Glomerular visceral epithelial cell (primary cell): ENCODE measurements around the gene NXPH4.

Experiments used
- DNase-seq: peaks from one replicate; pipeline ENCODE4 v3.0.0-alpha.2; 2016; ENCODE audit errors: extremely low spot score

NXPH4 gene

GRCh38 chr12:57183939-57184725 is 32.5 kb upstream of the NXPH4 start:
- DNase-seq: no peak

GRCh38 chr12:57185403-57185802 is 31.2 kb upstream of the NXPH4 start:
- no peak for DNase-seq

- no peak for DNase-seq
Observed at GRCh38 chr12:57185906-57186508, 30.6 kb upstream of the NXPH4 start.

- no peak for DNase-seq
Observed at GRCh38 chr12:57187222-57188089, 29.1 kb upstream of the NXPH4 start.

- DNase-seq: no peak
Observed at GRCh38 chr12:57188090-57188425, 28.5 kb upstream of the NXPH4 start.

- no peak for DNase-seq
Observed at GRCh38 chr12:57190037-57190436, 26.6 kb upstream of the NXPH4 start.

- DNase-seq: no peak
Observed at GRCh38 chr12:57190821-57191220, 25.8 kb upstream of the NXPH4 start.

- DNase-seq: no peak
Observed at GRCh38 chr12:57191410-57191809, 25.2 kb upstream of the NXPH4 start.

GRCh38 chr12:57192920-57193319 is 23.7 kb upstream of the NXPH4 start:
- no peak for DNase-seq

- DNase-seq: no peak
Observed at GRCh38 chr12:57193706-57194245, 22.8 kb upstream of the NXPH4 start.

GRCh38 chr12:57194253-57194652 is 22.3 kb upstream of the NXPH4 start:
- no peak for DNase-seq

GRCh38 chr12:57195186-57195585 is 21.4 kb upstream of the NXPH4 start:
- no peak for DNase-seq

- DNase-seq: no peak
Observed at GRCh38 chr12:57195611-57196371, 20.8 kb upstream of the NXPH4 start.

GRCh38 chr12:57196439-57196838 is 20.2 kb upstream of the NXPH4 start:
- DNase-seq: no peak

- DNase-seq: no peak
Observed at GRCh38 chr12:57196956-57197355, 19.6 kb upstream of the NXPH4 start.

- DNase-seq: no peak
Observed at GRCh38 chr12:57198329-57198728, 18.3 kb upstream of the NXPH4 start.

GRCh38 chr12:57199191-57199590 is 17.4 kb upstream of the NXPH4 start:
- no peak for DNase-seq

- DNase-seq: no peak
Observed at GRCh38 chr12:57200497-57200896, 16.1 kb upstream of the NXPH4 start.

GRCh38 chr12:57201219-57201618 is 15.4 kb upstream of the NXPH4 start:
- DNase-seq: no peak

- no peak for DNase-seq
Observed at GRCh38 chr12:57201631-57202030, 15.0 kb upstream of the NXPH4 start.

GRCh38 chr12:57202321-57202720 is 14.3 kb upstream of the NXPH4 start:
- no peak for DNase-seq

GRCh38 chr12:57203201-57203600 is 13.4 kb upstream of the NXPH4 start:
- DNase-seq: no peak
